Keratinocyte (primary cell): ENCODE results near the gene NEURL3. TPM values are rescaled to one million over a fixed set of nuclear protein-coding genes. Genes with fewer than 3 reads are reported as not detected.

Experiments used
- DNase-seq: peaks from one replicate; pipeline ENCODE4 v3.0.0-alpha.2; 2011; ENCODE audit warnings: low read depth, missing footprints, low spot score
- FAIRE-seq: peaks from 2 replicates; lab custom pipeline; 2011; peaks lifted over from hg19 to GRCh38; lab: Jason Lieb, UNC
- H2AFZ ChIP-seq: 2 replicates; pipeline ENCODE4 v1.6.0; 2012; ENCODE audit warnings: low read length, control low read depth, inconsistent platforms; ENCODE audit not compliant: control insufficient read depth
- H3K27ac ChIP-seq: 2 replicates; pipeline ENCODE4 v1.5.1; 2011; ENCODE audit warnings: low read length; ENCODE audit not compliant: control insufficient read depth, insufficient read depth
- H3K27me3 ChIP-seq: 3 replicates; pipeline ENCODE4 v1.6.0; 2011; ENCODE audit warnings: low read length; ENCODE audit not compliant: control insufficient read depth, insufficient read depth; ENCODE audit errors: extremely low read depth
- H3K36me3 ChIP-seq, 2 experiments: 2 replicates in 1 of 2; 3 replicates in 1 of 2; pipeline ENCODE4 v1.5.1; 2011; ENCODE audit warnings: low read length in 2 of 2, mild to moderate bottlenecking in 1 of 2; ENCODE audit not compliant: control insufficient read depth in 2 of 2, insufficient read depth in 2 of 2; ENCODE audit errors: extremely low read depth in 1 of 2
- H3K4me1 ChIP-seq: 3 replicates; pipeline ENCODE4 v1.5.1; 2011; ENCODE audit warnings: low read length; ENCODE audit not compliant: control insufficient read depth, insufficient read depth; ENCODE audit errors: extremely low read depth
- H3K4me2 ChIP-seq: 3 replicates; pipeline ENCODE4 v1.6.0; 2011; ENCODE audit warnings: low read depth, low read length; ENCODE audit not compliant: control insufficient read depth, insufficient read depth; ENCODE audit errors: extremely low read depth
- H3K4me3 ChIP-seq, 3 experiments: fragments of 200-600 bp in 1 of 3; sonication (generic) in 1 of 3; 2 replicates in 2 of 3; 3 replicates in 1 of 3; pipeline ENCODE4 v1.5.1; 2011 to 2016; ENCODE audit warnings: low read length in 3 of 3, mild to moderate bottlenecking in 3 of 3, control low read depth in 2 of 3, inconsistent platforms in 1 of 3, low read depth in 1 of 3, mixed read lengths in 1 of 3, mixed run types in 1 of 3, moderate library complexity in 1 of 3; ENCODE audit not compliant: control insufficient read depth in 2 of 3, insufficient read depth in 2 of 3; ENCODE audit errors: extremely low read depth in 1 of 3
- H3K79me2 ChIP-seq: 2 replicates; pipeline ENCODE4 v1.6.0; 2012; ENCODE audit warnings: low read length; ENCODE audit not compliant: control insufficient read depth, insufficient read depth
- H3K9ac ChIP-seq: 3 replicates; pipeline ENCODE4 v1.6.0; 2011; ENCODE audit warnings: low read length; ENCODE audit not compliant: control insufficient read depth, insufficient read depth; ENCODE audit errors: extremely low read depth
- H3K9me1 ChIP-seq: 3 replicates; pipeline ENCODE4 v1.6.0; 2011; ENCODE audit warnings: low read length; ENCODE audit not compliant: control insufficient read depth, insufficient read depth; ENCODE audit errors: extremely low read depth
- H3K9me3 ChIP-seq: 2 replicates; pipeline ENCODE4 v1.5.1; 2012; ENCODE audit warnings: low read depth, low read length; ENCODE audit not compliant: control insufficient read depth
- H4K20me1 ChIP-seq: 3 replicates; pipeline ENCODE4 v1.6.0; 2011; ENCODE audit warnings: low read length; ENCODE audit not compliant: control insufficient read depth, insufficient read depth; ENCODE audit errors: extremely low read depth
- CTCF ChIP-seq, 3 experiments: IDR thresholded peaks in 1 of 3; conservative IDR thresholded peaks in 1 of 3; optimal IDR thresholded peaks in 1 of 3; 2 replicates in 2 of 3; 3 replicates in 1 of 3; pipeline versions ENCODE3 to v1.5.1; 2011; ENCODE audit warnings: low read length in 3 of 3, mild to moderate bottlenecking in 3 of 3, moderate library complexity in 2 of 3, control low read depth in 1 of 3, inconsistent platforms in 1 of 3; ENCODE audit not compliant: insufficient read depth in 2 of 3; ENCODE audit errors: extremely low read depth in 1 of 3
- EZH2 ChIP-seq: IDR thresholded peaks from one replicate; pipeline ENCODE4 v1.6.1; 2012; ENCODE audit warnings: inconsistent platforms, mild to moderate bottlenecking, low read length, moderate library complexity
- dilution Hi-C: fragments of 300-500 bp; cut with MboI; formaldehyde crosslinking; loops from one replicate; pipeline ENCODE4 v1.7.0; 2020; ENCODE audit warnings: low sequenced_read_pairs; ENCODE audit not compliant: extremely low pct_ligation_motif_present
- polyA plus RNA-seq, 5 experiments: library from polyadenylated mRNA; depleted of rRNA in 3 of 5; stranded (reverse) in 3 of 5; stranded (forward) in 1 of 5; unstranded in 1 of 5; fragments of >200 nt; gene quantifications; 1 replicate in 1 of 5; 2 replicates in 3 of 5; 3 replicates in 1 of 5; pipeline versions ENCODE4 v1.2.1 to v1.2.3, GENCODE V29; 2011 to 2012; ENCODE audit warnings: missing spikeins in 2 of 5, low read depth in 1 of 5, low replicate concordance in 1 of 5

The NEURL3 gene
- polyA plus RNA-seq, 1 donor (not counting 4 experiments of a cell fraction or from before 2014, with no cell fraction given) = not detected

GRCh38 chr2:96464651-96465050 is 40.5 kb downstream of the NEURL3 start:
- Histone ChIP-seq H3K27me3 (no peaks in the 10 kb centered on the region), H4K20me1 (no peaks in the 10 kb centered on the region), H3K4me1 (no peaks in the 10 kb centered on the region), H3K9me1 (no peaks in the 10 kb centered on the region), H3K36me3 (no peaks in the 10 kb centered on the region), H3K4me3 (no peak overlapping the region), H3K79me2 (no peaks in the 10 kb centered on the region), H3K9me3 (no peaks in the 10 kb centered on the region), H3K9ac (no peak overlapping the region), H3K4me2 (no peak overlapping the region), H3K27ac (no peak overlapping the region), H2AFZ (no peak overlapping the region)
- FAIRE-seq (no peak), DNase-seq (no peak)
- dilution Hi-C loops = no loop called here
- no peak for TF ChIP-seq CTCF (optimal IDR thresholded peaks at IDR 0.05 in 1 of 3, IDR thresholded peaks at IDR 0.05 in 1 of 3, conservative IDR thresholded peaks at IDR 0.05 in 1 of 3; ENCODE audit: extremely low read depth in 1 of 3, insufficient read depth in 2 of 3, low read length in 3 of 3)
- no peak for TF ChIP-seq EZH2

DNA sequence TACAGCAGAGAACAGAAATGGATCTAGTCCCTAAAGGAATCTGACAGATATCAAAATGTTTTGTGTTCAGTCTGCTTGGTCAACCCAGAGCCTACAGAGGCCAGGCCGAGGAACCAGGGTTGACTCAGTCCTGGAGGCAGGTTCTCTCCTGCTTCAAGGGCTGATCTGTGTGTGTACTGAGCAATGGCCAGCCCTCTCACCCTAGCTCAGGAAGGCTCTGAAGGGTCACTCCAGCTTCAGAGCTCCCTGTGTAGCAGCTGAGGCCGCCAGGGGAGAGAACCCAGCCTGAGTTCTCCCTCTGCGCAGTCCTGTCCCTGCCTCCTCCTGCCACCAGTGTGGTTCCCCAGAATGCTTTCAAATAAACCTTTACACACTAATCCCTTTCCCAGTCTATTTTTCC is 41.1 kb downstream of the NEURL3 start:
- no peak for DNase-seq
- TF ChIP-seq EZH2 (no peak), CTCF (optimal IDR thresholded peaks at IDR 0.05 in 1 of 3, IDR thresholded peaks at IDR 0.05 in 1 of 3, conservative IDR thresholded peaks at IDR 0.05 in 1 of 3; ENCODE audit: extremely low read depth in 1 of 3, insufficient read depth in 2 of 3, low read length in 3 of 3) (no peak)

More for the DNA sequence above, 41.1 kb downstream of the NEURL3 start:
- no peak for FAIRE-seq
- no peaks in the 10 kb centered on the region for H3K9me3 ChIP-seq
- H3K4me3 ChIP-seq = no peak overlapping the region
- H3K9ac ChIP-seq = no peak overlapping the region
- H3K4me1 ChIP-seq = no peaks in the 10 kb centered on the region
- no peaks in the 10 kb centered on the region for H3K27me3 ChIP-seq
- H2AFZ ChIP-seq = no peak overlapping the region
- H3K27ac ChIP-seq = no peak overlapping the region
- H3K4me2 ChIP-seq = no peak overlapping the region
- H3K9me1 ChIP-seq = no peaks in the 10 kb centered on the region
- no peaks in the 10 kb centered on the region for H3K36me3 ChIP-seq
- no peaks in the 10 kb centered on the region for H3K79me2 ChIP-seq
- dilution Hi-C loops = no loop called here
- no peaks in the 10 kb centered on the region for H4K20me1 ChIP-seq
